IPS DF 6.9 (cell line): ENCODE data around the gene MAN1A2.

Source experiments
- DNase-seq: peaks from one replicate; pipeline ENCODE4 v3.0.0-alpha.2; 2013; ENCODE audit warnings: low read depth, low spot score
- H3K27ac ChIP-seq: one replicate; pipeline ENCODE4 v1.5.1; 2013; ENCODE audit warnings: low read length, control low read depth
- H3K27me3 ChIP-seq: 2 replicates; pipeline ENCODE4 v1.6.1; 2013; ENCODE audit warnings: mild to moderate bottlenecking, low read length; ENCODE audit not compliant: control insufficient read depth, insufficient read depth
- H3K36me3 ChIP-seq: 2 replicates; pipeline ENCODE4 v1.6.1; 2013; ENCODE audit warnings: low read length; ENCODE audit not compliant: control insufficient read depth, insufficient read depth
- H3K4me1 ChIP-seq: 2 replicates; pipeline ENCODE4 v1.6.1; 2013; ENCODE audit warnings: low read length; ENCODE audit not compliant: control insufficient read depth, insufficient read depth
- H3K4me3 ChIP-seq: 2 replicates; pipeline ENCODE4 v1.5.1; 2013; ENCODE audit warnings: mild to moderate bottlenecking, low read length
- H3K9me3 ChIP-seq: 2 replicates; pipeline ENCODE4 v1.6.1; 2013; ENCODE audit warnings: low read length, inconsistent platforms; ENCODE audit not compliant: control insufficient read depth, insufficient read depth
- WGBS: extraction: QIAGEN DNeasy Blood & Tissue Kit; methylation state at CpG from one replicate; pipeline ENCODE4 v1.1.7; 2013; ENCODE audit warnings: mixed read lengths, missing lambda C conversion rate; ENCODE audit not compliant: insufficient read length, insufficient coverage; 5-methylcytosine and 5-hydroxymethylcytosine counted together

Gene MAN1A2

GRCh38 chr1:117371441-117372151 lies 4.3 kb downstream of the MAN1A2 start:
- Histone ChIP-seq H3K9me3 (no peaks in the 10 kb centered on the region), H3K27ac (no peak overlapping the region), H3K36me3 (no peaks in the 10 kb centered on the region), H3K4me3 (no peak overlapping the region), H3K27me3 (no peaks in the 10 kb centered on the region; the same call in 1 of the 2 replicates), H3K4me1 (peaks cover 3% of the 10 kb centered on the region; the same call in 1 of the 2 replicates)
- no peak for DNase-seq
- WGBS = no CpG with 5 or more reads among the region's 4 CpGs

- WGBS = no CpG with 5 or more reads among the region's 5 CpGs
- H3K27me3 ChIP-seq = no peaks in the 10 kb centered on the region
- peaks cover 3% of the 10 kb centered on the region; the same call in 1 of the 2 replicates for H3K4me1 ChIP-seq
- H3K27ac ChIP-seq = no peak overlapping the region
- no peak overlapping the region for H3K4me3 ChIP-seq
- no peak for DNase-seq
- no peaks in the 10 kb centered on the region for H3K9me3 ChIP-seq
- H3K36me3 ChIP-seq = no peaks in the 10 kb centered on the region
These were observed 5.7 kb downstream of the MAN1A2 start for GRCh38 chr1:117372863-117373412.

GRCh38 chr1:117373932-117374331 lies 6.7 kb downstream of the MAN1A2 start:
- Histone ChIP-seq H3K4me3 (no peak overlapping the region), H3K27me3 (no peaks in the 10 kb centered on the region), H3K4me1 (peaks cover 3% of the 10 kb centered on the region; the same call in 1 of the 2 replicates), H3K27ac (no peak overlapping the region), H3K9me3 (no peaks in the 10 kb centered on the region), H3K36me3 (no peaks in the 10 kb centered on the region)
- WGBS = no CpG with 5 or more reads among the region's 4 CpGs
- DNase-seq = no peak

- Histone ChIP-seq H3K4me1 (peaks cover 3% of the 10 kb centered on the region; the same call in 1 of the 2 replicates), H3K9me3 (no peaks in the 10 kb centered on the region), H3K27me3 (no peaks in the 10 kb centered on the region), H3K4me3 (no peak overlapping the region), H3K27ac (no peak overlapping the region), H3K36me3 (no peaks in the 10 kb centered on the region)
- no peak for DNase-seq
- WGBS = no CpG with 5 or more reads among the region's 1 CpG
These were observed 8.1 kb downstream of the MAN1A2 start for GRCh38 chr1:117375327-117375726.

GRCh38 chr1:117387060-117387633 lies 19.9 kb downstream of the MAN1A2 start:
- no peaks in the 10 kb centered on the region for H3K9me3 ChIP-seq
- DNase-seq = no peak
- no peaks in the 10 kb centered on the region for H3K27me3 ChIP-seq
- no peaks in the 10 kb centered on the region for H3K36me3 ChIP-seq
- no peak overlapping the region for H3K4me3 ChIP-seq
- no peak overlapping the region for H3K27ac ChIP-seq
- H3K4me1 ChIP-seq = no peaks in the 10 kb centered on the region
- no CpG with 5 or more reads among the region's 2 CpGs for WGBS

GRCh38 chr1:117388328-117388727 lies 21.1 kb downstream of the MAN1A2 start:
- Histone ChIP-seq H3K4me3 (no peak overlapping the region), H3K9me3 (no peaks in the 10 kb centered on the region), H3K27me3 (no peaks in the 10 kb centered on the region), H3K4me1 (no peaks in the 10 kb centered on the region), H3K36me3 (no peaks in the 10 kb centered on the region), H3K27ac (no peak overlapping the region)
- DNase-seq = no peak
- WGBS = no CpG with 5 or more reads among the region's 3 CpGs

GRCh38 chr1:117389284-117389683 lies 22.0 kb downstream of the MAN1A2 start:
- Histone ChIP-seq H3K4me1 (no peaks in the 10 kb centered on the region), H3K27ac (no peak overlapping the region), H3K9me3 (no peaks in the 10 kb centered on the region), H3K36me3 (no peaks in the 10 kb centered on the region), H3K4me3 (no peak overlapping the region), H3K27me3 (no peaks in the 10 kb centered on the region)
- no CpG with 5 or more reads among the region's 3 CpGs for WGBS
- no peak for DNase-seq

- DNase-seq = no peak
- no peaks in the 10 kb centered on the region for H3K9me3 ChIP-seq
- H3K4me3 ChIP-seq = no peak overlapping the region
- WGBS = no CpG with 5 or more reads among the region's 1 CpG
- H3K4me1 ChIP-seq = no peaks in the 10 kb centered on the region
- no peak overlapping the region for H3K27ac ChIP-seq
- no peaks in the 10 kb centered on the region for H3K36me3 ChIP-seq
- H3K27me3 ChIP-seq = no peaks in the 10 kb centered on the region
These were observed 22.5 kb downstream of the MAN1A2 start for GRCh38 chr1:117389779-117390178.

GRCh38 chr1:117392771-117393170 lies 25.5 kb downstream of the MAN1A2 start:
- no CpG with 5 or more reads among the region's 1 CpG for WGBS
- Histone ChIP-seq H3K27ac (no peak overlapping the region), H3K9me3 (no peaks in the 10 kb centered on the region), H3K4me1 (no peaks in the 10 kb centered on the region), H3K27me3 (no peaks in the 10 kb centered on the region), H3K4me3 (no peak overlapping the region), H3K36me3 (no peaks in the 10 kb centered on the region)
- DNase-seq = no peak

GRCh38 chr1:117396074-117396473 lies 28.8 kb downstream of the MAN1A2 start:
- H3K9me3 ChIP-seq = no peaks in the 10 kb centered on the region
- H3K27ac ChIP-seq = no peak overlapping the region
- no peaks in the 10 kb centered on the region for H3K36me3 ChIP-seq
- no peak overlapping the region for H3K4me3 ChIP-seq
- no peaks in the 10 kb centered on the region for H3K27me3 ChIP-seq
- DNase-seq = no peak
- no peaks in the 10 kb centered on the region for H3K4me1 ChIP-seq

- no peaks in the 10 kb centered on the region for H3K9me3 ChIP-seq
- no peak for DNase-seq
- H3K36me3 ChIP-seq = no peaks in the 10 kb centered on the region
- H3K27ac ChIP-seq = no peak overlapping the region
- no peak overlapping the region for H3K4me3 ChIP-seq
- no peaks in the 10 kb centered on the region for H3K4me1 ChIP-seq
- H3K27me3 ChIP-seq = no peaks in the 10 kb centered on the region
These were observed 29.4 kb downstream of the MAN1A2 start for GRCh38 chr1:117396636-117397035.
